Endothelial cell of umbilical vein (primary cell): ENCODE data around the gene C10orf71. TPM values are rescaled to one million over a fixed set of nuclear protein-coding genes. Genes with fewer than 3 reads are reported as not detected.

Experiments used
- BruUV-seq: library from RNA; stranded (reverse); fragments of 400-500 nt; replicated peaks from 2 replicates; lab custom pipeline; 2021; lab: Mats Ljungman, UMichigan
- CTCF ChIA-PET: fragments of 300-600, 350-600 bp; sonication (Branson Sonifier 250); formaldehyde crosslinking; loops from one replicate; lab custom pipeline; 2021; ENCODE audit warnings: antibody characterized with exemption, inconsistent platforms; lab: Charles Lee
- POLR2A ChIA-PET: fragments of 300-600, 350-600 bp; sonication (Branson Sonifier 250); formaldehyde crosslinking; loops from one replicate; lab custom pipeline; 2021; ENCODE audit warnings: antibody characterized with exemption, inconsistent platforms; lab: Charles Lee
- DNase-seq: peaks from one replicate; pipeline ENCODE4 v3.0.0-alpha.2; 2011; ENCODE audit warnings: low read depth, low spot score
- FAIRE-seq: peaks from 2 replicates; lab custom pipeline; 2011; peaks lifted over from hg19 to GRCh38; lab: Jason Lieb, UNC
- H2AFZ ChIP-seq: 2 replicates; pipeline ENCODE4 v1.6.0; 2012; ENCODE audit warnings: low read depth, low read length, control low read depth, inconsistent platforms
- H3K27ac ChIP-seq: 2 replicates; pipeline ENCODE4 v1.5.1; 2011; ENCODE audit warnings: low read depth, mild to moderate bottlenecking, control low read depth, low read length, moderate library complexity; ENCODE audit not compliant: insufficient read depth
- H3K27me3 ChIP-seq, 2 experiments: 2 replicates each; pipeline versions ENCODE4 v1.6.0 to v1.6.1; 2011; ENCODE audit warnings: low read length in 2 of 2, mixed read lengths in 1 of 2; ENCODE audit not compliant: control insufficient read depth in 2 of 2, insufficient read depth in 2 of 2
- H3K36me3 ChIP-seq, 2 experiments: 2 replicates in 1 of 2; 3 replicates in 1 of 2; pipeline ENCODE4 v1.5.1; 2011; ENCODE audit warnings: low read length in 2 of 2, mild to moderate bottlenecking in 1 of 2, moderate library complexity in 1 of 2; ENCODE audit not compliant: control insufficient read depth in 2 of 2, insufficient read depth in 2 of 2; ENCODE audit errors: extremely low read depth in 1 of 2
- H3K4me1 ChIP-seq: 3 replicates; pipeline ENCODE4 v1.5.1; 2011; ENCODE audit warnings: mild to moderate bottlenecking, low read length; ENCODE audit not compliant: control insufficient read depth, insufficient read depth; ENCODE audit errors: extremely low read depth
- H3K4me2 ChIP-seq: 2 replicates; pipeline ENCODE4 v1.6.1; 2011; ENCODE audit warnings: low read length, control low read depth, mixed read lengths; ENCODE audit not compliant: insufficient read depth
- H3K4me3 ChIP-seq, 3 experiments: fragments of 200-600 bp in 1 of 3; sonication (generic), shearing (Covaris generic) in 1 of 3; replicated peaks in 1 of 3; 2 replicates each; pipeline ENCODE4 v1.5.1; 2011 to 2016; ENCODE audit warnings: control low read depth in 3 of 3, low read length in 3 of 3, mild to moderate bottlenecking in 2 of 3, inconsistent platforms in 1 of 3, low read depth in 1 of 3, moderate library complexity in 1 of 3; ENCODE audit not compliant: insufficient read depth in 1 of 3
- H3K79me2 ChIP-seq: 2 replicates; pipeline ENCODE4 v1.6.0; 2012; ENCODE audit warnings: low read length, inconsistent platforms; ENCODE audit not compliant: control insufficient read depth, insufficient read depth
- H3K9ac ChIP-seq: replicated peaks from 2 replicates; pipeline ENCODE3; 2011; ENCODE audit warnings: low read length, control low read depth; ENCODE audit not compliant: insufficient read depth; ENCODE audit errors: extremely low read depth
- H3K9me1 ChIP-seq: replicated peaks from 3 replicates; pipeline ENCODE4 v1.6.0; 2011; ENCODE audit warnings: mild to moderate bottlenecking, low read length; ENCODE audit not compliant: control insufficient read depth, insufficient read depth; ENCODE audit errors: extremely low read depth
- H3K9me3 ChIP-seq: replicated peaks from 2 replicates; pipeline ENCODE4 v1.5.1; 2012; ENCODE audit warnings: low read length, inconsistent platforms; ENCODE audit not compliant: control insufficient read depth, insufficient read depth
- H4K20me1 ChIP-seq: replicated peaks from 2 replicates; pipeline ENCODE3; 2011; ENCODE audit warnings: mild to moderate bottlenecking, low read length; ENCODE audit not compliant: control insufficient read depth, insufficient read depth; ENCODE audit errors: extremely low read depth
- CTCF ChIP-seq, 2 donors: IDR thresholded peaks; 1 replicate in 1 of 2; 2 replicates in 1 of 2; pipeline ENCODE4 v1.5.1; 2011; ENCODE audit warnings: low read length in 2 of 2, mild to moderate bottlenecking in 2 of 2, moderate library complexity in 2 of 2, control low read depth in 1 of 2, inconsistent platforms in 1 of 2, low read depth in 1 of 2; ENCODE audit not compliant: insufficient read depth in 1 of 2; ENCODE audit errors: extremely low read depth in 1 of 2
- EZH2 ChIP-seq: IDR thresholded peaks from 2 replicates; pipeline ENCODE4 v1.6.1; 2012; ENCODE audit warnings: borderline replicate concordance, low read depth, mild to moderate bottlenecking, moderate library complexity, low read length, inconsistent platforms; ENCODE audit not compliant: severe bottlenecking
- FOS ChIP-seq: IDR thresholded peaks from 2 replicates; pipeline ENCODE4 v1.6.1; 2011; ENCODE audit warnings: mild to moderate bottlenecking, low read length, moderate library complexity, borderline replicate concordance; ENCODE audit not compliant: insufficient read depth
- GATA2 ChIP-seq: IDR thresholded peaks from 2 replicates; pipeline ENCODE4 v1.7.0; 2011; ENCODE audit warnings: low read depth, mild to moderate bottlenecking, moderate library complexity, mixed read lengths, low read length; ENCODE audit not compliant: insufficient read length, insufficient read depth
- JUN ChIP-seq: IDR thresholded peaks from 2 replicates; pipeline ENCODE4 v1.6.1; 2011; ENCODE audit warnings: borderline replicate concordance, low read depth; ENCODE audit not compliant: insufficient read length, insufficient read depth
- MYC ChIP-seq: IDR thresholded peaks from one replicate; pipeline ENCODE4 v1.6.1; 2011; ENCODE audit warnings: mild to moderate bottlenecking, low read depth, low read length
- POLR2A ChIP-seq: IDR thresholded peaks from 2 replicates; pipeline ENCODE4 v1.6.1; 2012; ENCODE audit warnings: low read depth, mild to moderate bottlenecking, control low read depth, low read length
- POLR2AphosphoS5 ChIP-seq: IDR thresholded peaks from 2 replicates; pipeline ENCODE4 v1.6.1; 2012; ENCODE audit warnings: low read depth, mild to moderate bottlenecking, control low read depth, low read length, moderate library complexity; ENCODE audit not compliant: insufficient read depth
- dilution Hi-C: fragments of 300-500 bp; cut with MboI; formaldehyde crosslinking; loops from one replicate; pipeline ENCODE4 v1.15.0; 2019; ENCODE audit warnings: low sequenced_read_pairs; ENCODE audit not compliant: extremely low pct_ligation_motif_present
- intact Hi-C: fragments of 100-400 bp; cut with micrococcal nuclease; formaldehyde crosslinking; loops from one replicate; pipeline ENCODE4 v1.10.0; 2022
- polyA plus RNA-seq, 4 experiments: library from polyadenylated mRNA; depleted of rRNA in 3 of 4; stranded (reverse) in 3 of 4; unstranded in 1 of 4; fragments of >200 nt; gene quantifications; 2 replicates each; pipeline versions ENCODE4 v1.2.1 to v1.2.3, GENCODE V29; 2011 to 2012; ENCODE audit warnings: missing spikeins in 1 of 4
- total RNA-seq: library from RNA; stranded (reverse); gene quantifications from 2 replicates; pipeline ENCODE4 v1.2.3, GENCODE V29; 2021

Gene C10orf71
- total and polyA plus RNA-seq, 2 donors (not counting 3 experiments of a cell fraction or from before 2014, with no cell fraction given) = not detected

DNA sequence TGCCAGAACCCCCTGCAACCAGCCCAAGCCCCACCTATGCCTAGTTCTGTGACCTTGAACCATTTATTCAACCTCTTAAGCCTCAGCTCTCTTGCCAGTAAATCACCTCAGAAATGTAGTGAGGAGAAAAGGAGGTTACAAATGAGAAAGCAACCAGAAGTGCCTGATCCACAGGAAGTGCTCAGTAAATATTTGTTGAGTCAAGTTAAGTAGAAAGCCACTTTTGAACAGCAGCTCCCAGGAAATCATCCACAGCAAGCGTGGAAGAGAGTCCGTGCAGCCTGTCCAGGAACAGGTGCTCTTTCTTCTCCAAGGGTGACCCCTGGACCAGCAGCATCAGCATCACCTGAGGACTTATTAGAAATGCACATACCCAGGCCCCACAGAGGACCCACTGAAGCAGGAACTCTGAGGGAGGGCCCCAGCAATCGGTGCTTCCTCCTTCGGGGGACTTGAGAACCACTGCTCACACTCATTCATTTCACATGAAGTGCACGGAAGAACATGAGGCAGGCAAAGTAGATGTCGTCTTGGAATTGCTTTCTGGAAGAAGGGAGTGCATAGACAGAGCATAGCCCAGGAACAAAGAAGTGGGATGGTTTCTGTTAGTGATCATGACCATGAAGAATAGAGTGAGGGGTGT lies 6.3 kb upstream of the C10orf71 start:
- no peak overlapping the region for H3K9ac ChIP-seq
- BruUV-seq = no TSS peak
- CTCF ChIA-PET = no interaction called here
- no peaks in the 10 kb centered on the region for H4K20me1 ChIP-seq
- H3K36me3 ChIP-seq = no peaks in the 10 kb centered on the region
- H3K4me2 ChIP-seq = no peak overlapping the region
- POLR2A ChIA-PET = no interaction called here
- H3K9me1 ChIP-seq = no peaks in the 10 kb centered on the region
- dilution Hi-C loops = no loop called here
- no peak overlapping the region for H3K27ac ChIP-seq
- H3K27me3 ChIP-seq = no peaks in the 10 kb centered on the region
- no peaks in the 10 kb centered on the region for H3K4me1 ChIP-seq
- H3K79me2 ChIP-seq = no peaks in the 10 kb centered on the region
- H2AFZ ChIP-seq = no peak overlapping the region
- DNase-seq (no peak), FAIRE-seq (no peak)
- intact Hi-C loops = no loop called here
- H3K4me3 ChIP-seq = no peak overlapping the region
- H3K9me3 ChIP-seq = no peaks in the 10 kb centered on the region
- no peak for TF ChIP-seq POLR2A
- no peak for TF ChIP-seq MYC
- no peak for TF ChIP-seq GATA2
- no peak for TF ChIP-seq POLR2AphosphoS5
- no peak for TF ChIP-seq EZH2
- TF ChIP-seq JUN = no peak
- TF ChIP-seq FOS = no peak
- TF ChIP-seq CTCF (IDR thresholded peaks at IDR 0.05; ENCODE audit: extremely low read depth in 1 of 2, insufficient read depth in 1 of 2, low read depth in 1 of 2, low read length in 2 of 2) = no peak
